Natural killer cell (primary cell): ENCODE data around the gene EMILIN1. TPM values are rescaled to one million over a fixed set of nuclear protein-coding genes. Genes with fewer than 3 reads are reported as not detected.

Experiments
- ATAC-seq, 3 donors: fragments of 150-1000 bp in 2 of 3; fragments of 200-7000 bp in 1 of 3; cut with Tn5 transposase; 1 replicate in 1 of 3; 2 replicates in 2 of 3; pipeline ENCODE4 v1.10.0; 2021; ENCODE audit warnings: mild to moderate bottlenecking in 2 of 3, moderate library complexity in 2 of 3
- DNase-seq, 2 donors: peaks; one replicate each; pipeline versions ENCODE4 v3.0.0 to v3.0.0-alpha.2; 2013 to 2021; ENCODE audit warnings: mixed read lengths in 1 of 2
- H3K27ac ChIP-seq: one replicate; pipeline ENCODE4 v1.5.1; 2013; ENCODE audit warnings: mild to moderate bottlenecking, low read length
- H3K27me3 ChIP-seq: one replicate; pipeline ENCODE4 v1.6.1; 2013; ENCODE audit warnings: low read length; ENCODE audit not compliant: control insufficient read depth, insufficient read depth
- H3K36me3 ChIP-seq: one replicate; pipeline ENCODE4 v1.6.1; 2013; ENCODE audit warnings: low read length; ENCODE audit not compliant: control insufficient read depth, insufficient read depth
- H3K4me1 ChIP-seq: one replicate; pipeline ENCODE4 v1.6.1; 2013; ENCODE audit warnings: low read length; ENCODE audit not compliant: control insufficient read depth, insufficient read depth
- H3K4me3 ChIP-seq: one replicate; pipeline ENCODE4 v1.5.1; 2013; ENCODE audit warnings: low read length
- H3K9me3 ChIP-seq: one replicate; pipeline ENCODE4 v1.6.1; 2013; ENCODE audit warnings: low read length; ENCODE audit not compliant: control insufficient read depth, insufficient read depth
- H3K27ac Mint-ChIP-seq, 2 donors: one replicate each; pipeline ENCODE4 v1.8.0; 2022; ENCODE audit warnings: mild to moderate bottlenecking in 2 of 2, mixed read lengths in 2 of 2, moderate library complexity in 1 of 2
- H3K27me3 Mint-ChIP-seq, 2 donors: one replicate each; pipeline ENCODE4 v1.8.0; 2022; ENCODE audit warnings: low read depth in 2 of 2, mixed read lengths in 2 of 2
- H3K36me3 Mint-ChIP-seq: one replicate; pipeline ENCODE4 v1.8.0; 2022; ENCODE audit warnings: mixed read lengths
- H3K4me1 Mint-ChIP-seq, 2 donors: one replicate each; pipeline ENCODE4 v1.8.0; 2022; ENCODE audit warnings: mixed read lengths in 2 of 2
- H3K4me3 Mint-ChIP-seq: one replicate; pipeline ENCODE4 v1.8.0; 2022; ENCODE audit warnings: mild to moderate bottlenecking, moderate library complexity, mixed read lengths
- H3K9me3 Mint-ChIP-seq, 2 donors: one replicate each; pipeline ENCODE4 v1.8.0; 2022; ENCODE audit warnings: mixed read lengths in 2 of 2
- CTCF ChIP-seq: fragments of 200-600 bp; IDR thresholded peaks from one replicate; pipeline ENCODE4 v1.8.0; 2022; ENCODE audit warnings: antibody characterized with exemption
- WGBS: methylation state at CpG from one replicate; pipeline ENCODE4 v1.1.7; 2013; ENCODE audit warnings: missing lambda C conversion rate; ENCODE audit not compliant: insufficient coverage; 5-methylcytosine and 5-hydroxymethylcytosine counted together
- intact Hi-C: fragments of 100-400 bp; cut with micrococcal nuclease; formaldehyde crosslinking; loops from one replicate; pipeline ENCODE4 v1.14.2; 2022
- total RNA-seq, 4 donors: library from RNA; stranded (reverse); fragments of 120-200 nt in 1 of 4; gene quantifications; one replicate each; pipeline versions ENCODE4 v1.2.3 to v1.2.4, GENCODE V29; 2013 to 2022

The EMILIN1 gene
- total RNA-seq, 3 donors from 2014 or later (not counting 1 experiment from before 2014, with no cell fraction given) = 0.31 to 0.78 (median 0.41) TPM

- H3K36me3 Mint-ChIP-seq = no peaks in the 10 kb centered on the region
- H3K27me3 ChIP-seq = no peaks in the 10 kb centered on the region
- no peaks in the 10 kb centered on the region for H3K36me3 ChIP-seq
- no peaks in the 10 kb centered on the region for H3K9me3 ChIP-seq
- H3K4me1 Mint-ChIP-seq = peaks cover 16 to 19% of the 10 kb centered on the region in 2 donors
- DNase-seq (no peak), ATAC-seq (no peak)
- H3K4me1 ChIP-seq = peaks cover 21% of the 10 kb centered on the region
- H3K9me3 Mint-ChIP-seq = no peaks in the 10 kb centered on the region
- H3K4me3 ChIP-seq = no peak overlapping the region
- no peak for TF ChIP-seq CTCF
- H3K27me3 Mint-ChIP-seq = no peaks in the 10 kb centered on the region
- no peak overlapping the region for H3K27ac ChIP-seq
- H3K4me3 Mint-ChIP-seq = no peak overlapping the region
- intact Hi-C loops = loop anchor here (5.0 to 10.0 kb wide), 2 partner anchors 45 to 123 kb away; partner anchors contain the start of genes ATRAID, PREB, PRR30 and SLC5A6
- 95% methylated on average over 14 of the region's 14 CpGs for WGBS
- no peak overlapping the region for H3K27ac Mint-ChIP-seq
These were observed 10.9 kb downstream of the EMILIN1 start for GRCh38 chr2:27089111-27089954.

- H3K9me3 ChIP-seq = no peaks in the 10 kb centered on the region
- no peak overlapping the region for H3K4me3 ChIP-seq
- Mint-ChIP-seq H3K4me1 (peaks cover 4 to 20% of the 10 kb centered on the region in 2 donors), H3K36me3 (no peaks in the 10 kb centered on the region), H3K9me3 (no peaks in the 10 kb centered on the region), H3K27me3 (no peaks in the 10 kb centered on the region), H3K27ac (no peak overlapping the region), H3K4me3 (no peak overlapping the region)
- H3K27me3 ChIP-seq = no peaks in the 10 kb centered on the region
- no peak for DNase-seq
- ATAC-seq = no peak
- no peak overlapping the region for H3K27ac ChIP-seq
- H3K4me1 ChIP-seq = peaks cover 13% of the 10 kb centered on the region
- 84% methylated on average over 25 of the region's 25 CpGs for whole genome bisulfite sequencing
- H3K36me3 ChIP-seq = no peaks in the 10 kb centered on the region
- intact Hi-C loops = no loop called here
- no peak for TF ChIP-seq CTCF
These were observed 13.6 kb downstream of the EMILIN1 start for GRCh38 chr2:27091746-27092695.

- no peaks in the 10 kb centered on the region for H3K9me3 ChIP-seq
- no peaks in the 10 kb centered on the region for H3K36me3 Mint-ChIP-seq
- H3K27ac ChIP-seq = no peak overlapping the region
- H3K27ac Mint-ChIP-seq = no peak overlapping the region
- no peaks in the 10 kb centered on the region for H3K27me3 Mint-ChIP-seq
- H3K27me3 ChIP-seq = no peaks in the 10 kb centered on the region
- H3K4me1 Mint-ChIP-seq = peaks cover 0 to 16% of the 10 kb centered on the region in 2 donors
- H3K4me3 ChIP-seq = no peak overlapping the region
- intact Hi-C loops = no loop called here
- DNase-seq (no peak), ATAC-seq (no peak)
- 83% methylated on average over 10 of the region's 10 CpGs for WGBS
- peaks cover 9% of the 10 kb centered on the region for H3K4me1 ChIP-seq
- H3K36me3 ChIP-seq = no peaks in the 10 kb centered on the region
- no peak overlapping the region for H3K4me3 Mint-ChIP-seq
- TF ChIP-seq CTCF = no peak
- no peaks in the 10 kb centered on the region for H3K9me3 Mint-ChIP-seq
These were observed 14.4 kb downstream of the EMILIN1 start for GRCh38 chr2:27092696-27093429.
